NCI-H2196 treated with DMSO at 0.1 percent for 48 hours (cell line): ENCODE results near the gene EGFL6.
A peak's percentile ranks its signal among the peaks of the same experiment; 100 is the strongest.
"Not testable (repeated sequence)": the region's sequence is repeated elsewhere in the genome, so short reads cannot be mapped to it uniquely, and the experiment has no call there.

Experiments
- DNase-seq: peaks from one replicate; lab custom pipeline; 2025; ENCODE audit not compliant: unreplicated experiment; lab: John Stamatoyannopoulos, UW

The EGFL6 gene

DNA sequence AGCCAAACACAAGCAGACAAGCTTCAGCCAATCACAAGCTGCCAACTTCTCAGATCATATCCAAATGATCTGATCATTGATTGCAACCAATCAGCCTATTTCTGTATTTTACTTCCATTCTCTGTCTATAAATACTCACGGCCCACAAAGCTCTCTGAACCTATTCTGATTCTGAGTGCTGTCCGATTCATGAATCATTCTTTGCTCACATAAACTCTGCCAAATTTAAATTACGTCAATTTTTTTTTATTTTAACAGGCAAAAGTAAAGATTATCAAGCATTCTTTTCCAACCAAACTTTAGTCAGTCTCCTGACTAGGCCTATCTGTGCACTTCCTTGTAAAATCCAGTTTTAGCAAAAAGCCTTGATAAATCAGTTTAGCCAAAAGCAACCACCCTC lies 81.7 kb downstream of the EGFL6 start:
- no peak for DNase-seq

DNA sequence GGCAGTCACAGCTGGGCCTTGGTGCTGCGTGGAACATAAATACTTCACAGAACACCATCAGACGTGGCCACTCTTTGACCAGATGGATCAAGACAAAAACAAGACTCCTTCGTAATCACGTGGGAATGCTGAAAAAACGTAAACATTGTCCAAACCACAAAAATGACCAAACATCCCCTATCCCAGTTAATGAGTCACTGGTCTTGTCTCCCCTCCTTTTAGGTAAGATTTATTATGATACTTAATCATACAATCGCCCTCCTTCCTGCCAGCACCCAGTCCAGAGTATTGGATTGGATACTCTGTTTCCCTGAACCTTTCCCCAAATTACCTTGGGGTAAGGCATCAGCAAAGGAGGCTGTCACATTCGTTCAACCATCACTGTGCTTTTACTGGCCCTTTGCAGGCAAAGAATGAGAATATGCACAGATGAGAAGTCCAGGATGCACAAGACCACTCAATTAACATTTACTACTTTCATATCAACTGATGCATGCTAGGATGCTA lies 82.9 kb downstream of the EGFL6 start:
- no peak for DNase-seq

DNA sequence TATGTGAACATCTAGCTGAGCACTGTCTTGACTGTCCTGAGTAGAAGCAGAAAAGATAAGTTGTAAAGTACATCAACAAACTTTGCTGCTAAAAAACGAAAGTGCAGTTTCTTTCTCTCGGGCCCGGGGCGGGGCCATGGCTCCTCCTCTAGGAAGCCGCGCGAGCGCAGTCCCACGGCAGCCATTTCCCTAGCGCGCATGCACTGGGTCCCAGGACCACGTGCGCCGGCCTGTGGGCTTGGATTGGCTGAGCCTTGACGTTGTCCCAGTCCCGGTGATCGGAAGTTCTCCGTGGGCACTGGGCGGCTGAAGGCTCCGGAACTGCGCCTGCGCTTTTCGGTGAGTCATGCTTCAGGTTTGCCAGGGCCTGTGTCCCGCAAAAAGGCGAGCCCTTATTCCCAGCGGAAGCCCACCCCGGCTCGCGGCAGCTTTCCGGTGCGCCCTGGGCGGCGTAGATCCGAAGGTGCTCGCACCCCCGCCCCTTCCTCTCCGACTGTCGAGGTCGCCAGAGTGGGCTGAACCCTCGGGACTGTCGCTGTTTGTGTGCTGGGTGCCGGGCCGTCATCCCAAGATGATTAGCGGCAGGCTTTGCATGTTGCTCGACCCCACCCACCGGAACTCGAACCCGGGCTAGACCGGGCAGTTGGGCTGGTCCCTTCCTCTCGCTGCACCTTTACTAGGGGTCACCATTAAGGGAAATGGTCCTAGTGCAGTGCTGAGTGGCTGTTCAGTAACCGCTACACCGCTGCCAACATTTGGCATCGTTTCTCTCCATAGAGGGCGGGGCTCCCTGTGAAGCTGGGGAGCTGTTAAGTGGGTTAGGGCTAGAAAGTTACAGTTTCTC lies 83.7 kb downstream of the EGFL6 start, which contains the start of gene TCEANC:
TSS of gene TCEANC (plus strand) at position 292 of the 844 bp plus-strand sequence. CDS start 9,368 bp downstream, outside the sequence.
- peak; percentile 90 for DNase-seq

DNA sequence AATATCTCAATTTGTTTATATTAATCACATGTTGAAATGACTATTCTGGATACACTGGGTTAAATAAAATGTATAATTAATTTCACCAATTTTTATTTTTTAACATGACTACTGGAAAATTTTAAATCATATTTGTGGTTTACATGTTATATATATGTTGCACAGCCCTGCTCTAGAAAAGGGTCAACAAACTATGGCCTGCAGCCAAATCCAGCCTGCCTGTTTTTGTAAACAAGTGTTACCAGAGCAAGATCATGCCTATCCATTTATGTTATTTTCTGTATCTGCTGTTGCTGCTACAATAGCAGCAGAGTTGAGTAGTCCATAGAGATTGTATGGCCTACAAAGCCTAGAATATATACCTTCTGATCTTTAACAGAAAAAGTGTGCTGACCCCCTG lies 84.7 kb downstream of the EGFL6 start:
- no peak for DNase-seq

DNA sequence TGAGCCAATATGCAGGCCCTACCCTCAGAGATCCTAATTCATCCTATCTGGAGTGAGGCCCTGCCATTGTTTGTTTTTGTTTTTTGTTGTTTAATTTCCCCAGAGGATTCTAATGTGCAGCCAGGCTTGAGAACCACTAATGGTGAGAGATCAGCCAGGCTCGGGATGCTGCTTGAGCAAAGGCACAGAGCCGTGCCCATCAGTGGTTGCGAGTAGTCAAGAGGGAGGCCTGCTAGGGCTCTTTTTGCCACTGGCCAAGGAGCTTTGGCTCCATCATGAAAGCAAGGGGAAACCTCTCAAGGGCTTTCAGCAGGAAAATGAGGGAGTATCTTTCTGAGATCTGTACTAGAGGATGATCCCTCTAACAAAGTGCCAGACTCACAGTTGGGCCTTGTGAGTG lies 86.3 kb downstream of the EGFL6 start:
- no peak for DNase-seq

DNA sequence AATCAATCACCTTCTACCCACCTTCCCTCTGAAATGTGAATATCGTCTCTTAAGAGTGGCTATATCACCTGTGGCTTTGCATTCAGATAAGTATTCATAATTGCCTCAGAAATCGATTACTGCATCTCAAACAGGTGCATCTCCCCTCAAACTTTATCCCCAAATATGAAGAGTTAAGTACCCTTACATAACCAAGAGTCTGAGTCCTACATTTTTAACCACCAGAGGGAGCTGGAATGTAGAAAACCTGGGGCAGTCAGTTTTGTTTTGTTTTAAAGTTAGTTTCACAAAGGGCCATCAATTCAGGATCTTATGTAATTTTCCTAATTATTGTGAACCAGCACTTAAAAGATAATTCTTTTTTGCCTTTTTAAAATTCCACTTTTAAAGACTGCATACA lies 89.2 kb downstream of the EGFL6 start:
- DNase-seq, result peak; percentile 9

DNA sequence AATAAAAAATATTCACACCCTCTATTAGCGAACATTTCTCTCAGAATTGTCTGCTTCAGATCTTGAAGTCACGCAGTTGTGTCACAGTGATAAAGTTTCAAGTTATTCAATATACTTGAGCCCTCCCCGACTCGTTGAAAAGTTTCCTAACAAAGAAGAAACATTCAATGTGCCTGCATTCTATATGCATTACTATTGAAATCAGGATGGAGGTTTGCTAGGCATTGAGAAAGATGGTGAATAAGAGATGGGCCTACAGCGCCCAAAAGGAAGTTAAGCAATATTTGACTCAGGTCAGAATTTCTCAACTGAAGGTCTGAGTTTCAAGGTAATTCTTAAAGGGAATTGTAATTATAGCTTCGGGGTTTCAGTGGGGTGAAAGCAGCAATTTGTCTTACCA lies 89.7 kb downstream of the EGFL6 start:
- DNase-seq, result no peak

DNA sequence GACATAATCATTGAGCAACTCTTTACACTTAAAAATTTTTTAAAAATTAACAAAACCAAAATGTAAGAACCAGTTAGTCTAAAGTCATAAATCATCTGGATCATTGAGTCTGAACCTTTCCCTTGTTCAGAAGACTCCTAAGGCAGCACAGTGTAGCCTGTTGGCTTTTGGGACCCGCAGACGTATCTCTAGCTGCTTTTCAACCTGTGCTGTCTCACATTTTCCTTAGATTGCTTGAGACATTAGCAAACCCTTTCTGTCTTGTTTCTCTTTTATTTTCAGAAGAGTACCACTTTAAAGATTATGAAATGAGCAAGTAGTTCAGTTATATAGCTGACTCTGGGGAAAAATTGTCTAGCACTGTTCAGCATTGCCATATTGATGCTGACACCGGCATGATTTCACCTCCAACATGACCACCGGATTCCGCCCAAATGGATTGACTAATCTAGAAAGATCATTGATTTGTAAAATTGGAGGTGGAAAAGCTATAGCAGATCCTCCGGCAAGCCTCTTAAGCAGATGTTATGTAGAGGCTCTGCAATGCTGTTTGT lies 92.4 kb downstream of the EGFL6 start:
- no peak for DNase-seq

DNA sequence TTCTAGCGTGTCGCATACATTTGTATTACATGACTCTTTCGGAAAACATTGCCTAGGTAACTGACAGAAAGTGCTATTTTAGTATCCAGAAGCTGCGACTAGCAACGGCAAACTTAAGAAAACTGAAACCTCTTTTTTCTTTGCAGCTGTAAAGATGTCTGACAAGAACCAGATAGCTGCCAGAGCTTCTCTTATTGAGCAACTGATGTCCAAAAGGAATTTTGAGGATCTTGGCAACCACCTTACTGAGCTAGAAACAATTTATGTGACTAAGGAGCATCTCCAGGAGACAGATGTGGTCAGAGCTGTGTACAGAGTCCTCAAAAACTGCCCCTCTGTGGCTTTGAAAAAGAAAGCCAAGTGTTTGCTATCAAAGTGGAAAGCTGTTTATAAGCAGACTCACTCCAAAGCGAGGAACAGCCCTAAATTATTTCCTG lies 93.0 kb downstream of the EGFL6 start:
- DNase-seq, result no peak

DNA sequence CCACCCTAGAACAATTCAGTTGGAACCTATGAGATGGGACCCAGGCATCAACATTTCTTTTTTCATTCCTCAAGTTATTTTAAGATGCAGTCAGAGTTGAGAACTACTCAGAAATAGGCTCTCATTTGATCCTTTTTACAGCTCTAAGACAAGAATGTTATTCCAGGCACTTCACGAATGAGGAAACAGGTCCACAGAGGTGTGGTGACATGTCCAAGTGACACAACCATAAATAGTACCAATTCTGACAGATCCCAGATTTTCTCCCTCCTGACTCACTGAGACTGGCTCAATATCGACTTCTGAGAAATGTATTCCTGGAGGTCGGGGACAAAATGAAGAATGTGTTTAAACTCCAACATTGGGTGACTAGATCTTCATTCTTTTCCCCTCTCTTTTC lies 94.6 kb downstream of the EGFL6 start:
- DNase-seq, result no peak

DNA sequence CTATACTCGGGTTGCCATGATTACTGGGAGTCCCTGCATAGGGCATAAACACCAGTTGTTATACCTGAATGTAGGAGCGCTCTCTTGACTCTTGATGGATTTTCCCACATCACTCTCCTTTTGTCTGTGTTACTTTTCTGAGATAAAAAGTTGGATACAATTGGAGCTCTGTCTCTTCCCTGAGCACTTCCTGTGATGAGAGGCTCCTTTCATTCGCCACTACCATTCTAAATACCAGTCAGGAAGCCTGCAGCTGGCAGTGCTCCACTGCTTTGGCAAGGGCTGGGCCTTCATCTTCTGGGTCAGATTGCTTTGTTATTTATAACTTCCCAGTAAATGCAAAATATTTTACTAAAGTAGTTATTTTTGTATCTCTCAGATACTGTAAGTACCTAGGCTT lies 97.4 kb downstream of the EGFL6 start:
- DNase-seq, result no peak

DNA sequence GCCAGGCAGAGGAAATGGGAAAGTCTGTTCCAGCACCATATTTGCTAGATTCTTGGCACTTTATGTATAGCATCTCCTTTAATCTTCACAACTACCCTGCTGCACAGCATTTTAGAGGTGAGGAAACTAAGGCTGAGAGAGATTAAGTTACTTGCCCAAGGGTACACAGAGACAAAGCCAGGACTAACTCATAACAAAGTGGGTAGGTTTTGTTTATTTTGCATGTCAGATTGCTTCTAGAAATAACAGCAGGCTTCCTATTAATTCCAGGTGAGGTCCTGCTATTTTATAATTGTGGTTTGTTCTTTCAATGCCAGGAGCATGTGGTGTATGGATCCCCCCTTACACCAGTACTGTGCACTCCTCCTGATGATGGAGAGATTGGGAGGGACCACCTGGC lies 98.5 kb downstream of the EGFL6 start:
- no peak for DNase-seq

DNA sequence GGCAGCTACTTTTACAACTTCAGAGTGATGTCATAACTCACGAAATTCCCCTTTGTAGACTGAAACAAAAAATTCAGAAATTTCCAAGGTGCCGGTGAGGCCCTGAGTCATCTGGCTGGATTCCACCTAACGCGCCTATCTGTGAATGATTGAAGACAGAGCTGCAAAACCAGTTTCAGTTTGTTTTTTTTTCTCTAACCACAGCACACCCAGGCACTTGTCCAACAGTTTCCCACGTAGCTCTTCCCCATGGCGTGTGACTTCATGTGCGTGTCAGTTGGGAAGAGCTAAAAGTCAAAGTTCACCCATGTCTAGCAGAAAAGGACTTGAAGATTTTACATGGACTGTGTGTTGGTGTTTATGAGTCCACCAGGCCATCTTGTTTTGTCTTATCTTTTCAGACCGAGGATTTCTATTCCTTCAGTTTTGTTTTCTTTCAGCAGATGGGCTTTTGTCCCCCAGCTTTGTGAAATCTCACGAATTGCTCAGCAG lies 99.9 kb downstream of the EGFL6 start:
- peak; percentile 19 for DNase-seq

DNA sequence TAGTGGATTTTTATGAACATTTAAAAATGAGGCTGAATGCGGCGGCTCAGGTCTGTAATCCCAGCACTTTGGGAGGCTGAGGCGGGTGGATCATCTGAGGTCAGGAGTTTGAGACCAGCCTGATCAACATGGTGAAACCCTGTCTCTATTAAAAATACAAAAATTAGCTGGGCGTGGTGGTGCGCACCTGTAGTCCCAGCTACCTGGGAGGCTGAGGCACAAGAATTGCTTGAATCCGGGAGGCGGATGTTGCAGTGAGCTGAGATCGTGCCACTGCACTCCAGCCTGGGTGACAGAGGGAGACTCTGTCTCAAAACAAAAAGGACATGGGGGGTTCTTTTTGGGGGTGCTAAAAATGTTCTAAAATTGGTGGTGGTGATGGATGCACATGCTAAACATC lies 100.4 kb downstream of the EGFL6 start:
- not testable (repeated sequence) for DNase-seq

DNA sequence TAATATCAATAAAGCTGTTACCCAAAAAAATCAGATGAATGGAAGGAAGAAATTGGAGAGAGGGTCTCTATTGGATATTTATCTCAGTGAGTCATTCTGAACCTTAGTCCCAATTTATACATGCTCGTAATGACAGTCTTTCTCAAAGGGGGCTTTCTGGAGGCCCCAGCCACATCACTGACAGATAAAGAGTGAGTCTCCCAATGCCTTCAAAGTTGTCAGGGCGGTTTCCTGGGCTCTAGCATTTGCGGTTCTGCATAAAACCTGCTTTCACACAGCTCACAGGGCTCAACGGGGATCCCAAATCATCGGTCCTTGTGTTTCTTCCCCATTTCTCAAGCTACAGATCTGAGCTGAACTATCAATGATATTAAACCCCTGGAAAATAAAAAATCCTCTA lies 100.8 kb downstream of the EGFL6 start:
- no peak for DNase-seq

DNA sequence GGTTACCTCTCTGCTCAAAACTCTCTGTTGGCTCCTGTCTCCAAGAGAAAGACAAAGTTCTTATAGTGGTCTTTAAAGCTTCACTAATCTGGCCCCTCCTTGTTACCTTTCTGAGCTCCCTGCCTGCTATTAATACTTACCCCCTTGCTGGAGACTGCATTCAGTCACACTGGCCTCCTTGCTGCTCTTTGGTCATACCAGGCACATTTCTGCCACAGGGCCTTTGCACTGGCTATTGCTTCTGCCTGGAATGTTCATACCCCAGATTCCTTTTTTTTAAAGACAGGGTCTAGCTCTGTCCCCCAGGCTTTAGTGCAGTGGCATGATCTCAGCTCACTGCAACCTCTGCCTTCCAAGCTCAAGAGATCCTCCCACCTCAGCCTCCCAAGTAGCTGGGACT lies 103.6 kb downstream of the EGFL6 start:
- no peak for DNase-seq

DNA sequence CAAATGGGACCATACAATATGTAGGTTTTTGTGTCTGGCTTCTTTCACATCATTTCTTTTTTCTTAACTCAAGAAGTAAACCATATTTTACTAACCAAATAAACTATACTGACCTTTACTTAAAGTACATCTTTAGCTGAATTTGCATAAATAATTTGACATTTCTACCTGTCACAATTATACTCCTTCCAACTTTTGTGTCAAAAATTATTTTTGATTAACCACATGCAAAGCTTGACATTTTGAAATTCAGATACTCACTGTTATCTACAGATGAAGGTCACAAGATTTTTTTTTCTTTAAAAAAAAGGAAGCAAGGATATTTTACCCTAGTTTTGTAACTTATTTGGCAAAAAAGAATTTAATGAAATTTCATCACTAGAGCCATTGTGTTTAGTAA lies 107.5 kb downstream of the EGFL6 start:
- no peak for DNase-seq

DNA sequence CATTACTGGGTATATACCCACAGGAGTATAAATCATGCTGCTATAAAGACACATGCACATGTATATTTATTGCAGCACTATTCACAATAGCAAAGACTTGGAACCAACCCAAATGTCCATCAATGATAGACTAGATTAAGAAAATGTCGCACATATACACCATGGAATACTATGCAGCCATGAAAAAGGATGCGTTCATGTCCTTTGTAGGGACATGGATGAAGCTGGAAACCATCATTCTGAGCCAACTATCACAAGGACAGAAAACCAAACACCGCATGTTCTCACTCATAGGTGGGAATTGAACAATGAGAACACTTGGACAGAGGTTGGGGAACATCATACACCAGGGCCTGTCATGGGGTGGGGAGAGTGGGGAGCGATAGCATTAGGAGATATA lies 110.3 kb downstream of the EGFL6 start:
- not testable (repeated sequence) for DNase-seq

DNA sequence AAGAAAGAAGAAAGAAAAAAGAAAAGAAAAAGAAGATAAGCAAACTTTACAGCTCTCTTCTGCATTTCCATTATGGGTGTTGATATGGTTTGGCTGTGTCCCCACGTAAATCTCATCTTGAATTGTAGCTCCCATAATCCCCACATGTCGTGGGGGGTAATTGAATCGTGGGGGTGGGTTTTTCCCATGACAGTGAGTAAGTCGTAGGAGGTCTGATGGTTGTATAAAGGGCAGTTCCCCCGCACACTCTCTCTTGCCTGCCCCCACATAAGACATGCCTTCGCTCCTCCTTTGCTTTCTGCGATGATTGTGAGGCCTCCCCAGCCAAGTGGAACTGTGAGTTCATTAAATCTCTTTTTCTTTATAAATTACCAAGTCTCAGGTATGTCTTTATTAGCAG lies 112.2 kb downstream of the EGFL6 start:
- no peak for DNase-seq
